ENCODE results near the gene ANKRD13D.

- TF ChIP-seq CTCF (IDR thresholded peaks at IDR 0.05) (no peak), EP300 (IDR thresholded peaks at IDR 0.05) (no peak)
Measured at GRCh38 chr11:67298786-67299185, 9.7 kb downstream of the ANKRD13D start.

All from tibial nerve (tissue), 4 donors.